GM23338 (cell line): ENCODE measurements around the gene GMEB2.

Source experiments
- CREB1 ChIP-seq: fragments of 250-450 bp; sonication (Bioruptor Pico); IDR thresholded peaks from 2 replicates; pipeline ENCODE4 v1.5.0; 2020; ENCODE audit warnings: low read depth, mild to moderate bottlenecking, moderate library complexity
- CTCF ChIP-seq, 2 experiments: fragments of 200-600 bp in 1 of 2; sonication (generic) in 1 of 2; conservative IDR thresholded peaks; 2 replicates each; pipeline versions ENCODE4 v1.5.1 to v1.6.1; 2016 to 2017; ENCODE audit warnings: antibody characterized with exemption in 2 of 2, low read depth in 2 of 2, mild to moderate bottlenecking in 2 of 2, moderate library complexity in 1 of 2
- EZH2 ChIP-seq: fragments of 200-600 bp; sonication (generic); IDR thresholded peaks from one replicate; pipeline ENCODE4 v1.8.0; 2017; ENCODE audit warnings: antibody characterized with exemption, mild to moderate bottlenecking, low read depth; ENCODE audit not compliant: unreplicated experiment
- EZH2phosphoT487 ChIP-seq: fragments of 200-600 bp; sonication (generic); IDR thresholded peaks from one replicate; pipeline ENCODE4 v1.8.1; 2018; ENCODE audit warnings: antibody characterized with exemption; ENCODE audit not compliant: unreplicated experiment
- POLR2AphosphoS5 ChIP-seq: IDR thresholded peaks from 2 replicates; pipeline ENCODE4 v1.6.1; 2016; ENCODE audit warnings: antibody characterized with exemption, low read depth
- REST ChIP-seq: IDR thresholded peaks from one replicate; pipeline ENCODE4 v1.6.1; 2018; ENCODE audit warnings: antibody characterized with exemption; ENCODE audit not compliant: unreplicated experiment
- ZNF114 ChIP-seq: fragments of 250-450 bp; sonication (Bioruptor Pico); IDR thresholded peaks from 2 replicates; pipeline ENCODE4 v1.5.0; 2020; ENCODE audit warnings: mild to moderate bottlenecking, moderate library complexity

- no peak for TF ChIP-seq CTCF (conservative IDR thresholded peaks at IDR 0.05; ENCODE audit: low read depth in 2 of 2)
- TF ChIP-seq EZH2 = no peak
- TF ChIP-seq POLR2AphosphoS5 = no peak
- no peak for TF ChIP-seq EZH2phosphoT487
- no peak for TF ChIP-seq REST
- no peak for TF ChIP-seq CREB1 (CRISPR knock-in tag)
- no peak for TF ChIP-seq ZNF114 (CRISPR knock-in tag)
Measured at GRCh38 chr20:63555661-63556381, 71.1 kb downstream of the GMEB2 start.
